GM18867 (cell line): ENCODE results near the gene ASTN2.

Experiments used
- ATAC-seq: cut with Tn5 transposase; IDR thresholded peaks from one replicate; pipeline ENCODE4 v1.9.1; 2021; ENCODE audit warnings: mild to moderate bottlenecking, moderate library complexity; ENCODE audit not compliant: unreplicated experiment

Gene ASTN2

DNA sequence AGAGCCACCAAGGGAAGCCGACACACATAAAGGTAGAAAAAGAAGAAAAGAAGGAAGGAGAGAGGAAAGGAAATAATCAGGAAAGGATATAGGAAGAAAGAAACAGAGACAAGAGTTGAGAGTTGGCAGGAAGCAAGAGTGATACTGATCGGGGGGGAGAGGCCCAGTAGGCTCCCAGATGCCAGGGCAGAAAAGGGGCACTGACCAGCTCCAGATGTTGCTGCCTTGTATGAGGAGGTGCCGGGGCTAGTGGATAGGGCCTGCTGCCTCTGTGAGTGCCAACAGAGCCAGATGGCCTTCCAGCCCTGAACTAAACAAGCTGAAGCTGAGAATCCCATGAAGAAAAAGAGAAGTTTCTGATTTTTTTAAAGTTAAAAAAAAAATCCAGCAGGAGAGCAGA is 809.8 kb downstream of the ASTN2 start:
- no peak for ATAC-seq

DNA sequence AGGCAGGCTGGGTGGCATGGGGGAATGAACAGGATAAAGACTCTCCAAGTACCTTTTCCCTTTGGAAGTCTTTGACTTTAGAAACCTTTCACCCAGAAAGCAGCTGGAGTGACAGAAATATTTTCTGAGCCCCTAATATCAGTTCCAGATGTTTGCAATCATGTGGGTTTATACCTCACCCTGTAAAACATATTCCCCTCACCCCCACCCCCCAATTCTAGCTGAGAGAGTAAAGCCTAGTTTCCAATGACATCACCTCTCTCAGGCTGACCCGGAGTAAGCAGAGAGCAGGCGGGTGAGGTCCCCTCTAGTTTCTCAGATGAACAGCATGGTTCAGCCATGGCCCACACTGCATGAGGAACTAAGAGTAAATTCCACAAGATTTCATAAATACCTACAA is 810.6 kb downstream of the ASTN2 start:
- ATAC-seq, result no peak

DNA sequence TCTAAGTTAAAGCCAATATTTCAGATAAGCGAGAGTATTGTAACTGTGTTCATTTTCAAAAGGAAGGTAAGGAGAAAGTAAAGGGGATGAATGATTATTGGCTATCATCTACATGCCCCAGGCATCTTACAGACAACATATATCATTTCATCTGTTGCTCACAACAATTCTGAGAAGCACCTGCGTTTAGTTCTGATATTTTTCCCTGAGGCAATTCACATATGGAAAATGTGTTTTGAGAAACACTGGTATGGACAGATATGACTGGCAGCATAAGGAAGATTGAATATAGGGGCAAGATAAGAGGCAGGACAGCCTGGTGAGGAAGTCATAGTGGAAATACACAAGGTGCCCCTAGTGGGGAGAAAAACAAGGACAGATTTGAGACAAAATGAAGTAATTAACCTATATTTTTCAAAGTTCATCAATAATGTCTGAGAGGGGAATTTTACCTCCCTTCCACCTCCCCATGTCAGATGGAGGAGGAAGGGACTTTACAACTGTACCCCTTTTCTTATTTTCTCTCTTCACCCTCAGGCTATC is 815.4 kb downstream of the ASTN2 start:
- no peak for ATAC-seq

DNA sequence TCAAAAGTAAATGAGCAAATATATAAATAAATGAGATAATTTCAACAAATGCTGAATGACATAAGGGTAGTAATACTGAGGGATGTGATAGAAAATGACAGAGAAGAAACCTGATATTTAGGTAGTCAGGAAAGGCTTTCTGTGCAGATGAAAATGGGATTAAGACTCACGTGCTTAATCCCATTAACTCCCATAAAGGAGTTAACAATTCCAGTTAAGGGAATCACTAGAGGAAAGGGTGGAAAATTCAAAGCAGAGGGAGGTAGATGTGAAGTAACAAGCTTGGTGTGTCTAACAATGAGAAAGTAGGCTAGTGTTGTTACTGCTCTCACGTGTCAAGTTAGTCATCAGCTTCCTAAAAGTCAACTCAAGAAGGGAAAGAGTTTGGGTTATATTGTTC is 818.2 kb downstream of the ASTN2 start:
- ATAC-seq, result no peak

DNA sequence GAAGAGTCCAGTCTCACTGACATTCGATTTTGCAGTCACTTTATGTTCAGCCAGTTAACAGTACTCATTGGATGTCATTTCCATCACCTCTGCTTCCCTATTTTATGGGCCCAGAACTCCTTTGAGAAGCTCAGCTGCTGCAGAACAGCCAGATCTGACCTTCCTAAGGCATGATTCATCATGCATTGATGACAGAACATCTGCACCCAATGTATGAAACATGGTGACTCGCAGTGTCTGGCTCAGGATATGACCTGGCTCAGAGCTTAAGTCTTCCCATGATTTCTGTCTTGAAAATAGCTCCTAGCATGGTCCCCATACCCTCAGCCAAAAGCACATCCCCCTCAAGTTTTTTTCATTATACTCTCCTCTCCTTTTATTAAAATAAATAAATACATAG is 820.3 kb downstream of the ASTN2 start:
- no peak for ATAC-seq

DNA sequence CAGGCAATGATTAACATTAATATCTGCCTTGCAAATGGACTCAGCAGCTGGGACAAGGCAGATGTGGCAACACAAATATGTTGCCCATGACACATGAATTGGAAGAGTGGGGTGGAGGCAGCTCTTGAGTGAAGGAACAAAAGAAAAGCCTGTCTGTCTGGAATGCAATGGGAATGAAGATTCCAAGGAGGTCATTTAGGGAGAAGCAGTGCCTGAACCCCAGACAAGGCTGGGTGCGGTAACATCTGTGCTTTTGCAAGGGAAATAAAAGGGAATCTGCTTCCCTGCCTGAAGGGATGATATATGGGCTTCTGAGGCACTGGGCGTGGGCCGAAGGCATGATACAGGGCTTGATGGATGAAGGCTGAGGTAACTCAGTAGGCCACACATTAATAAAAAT is 821.9 kb downstream of the ASTN2 start:
- ATAC-seq, result no peak

DNA sequence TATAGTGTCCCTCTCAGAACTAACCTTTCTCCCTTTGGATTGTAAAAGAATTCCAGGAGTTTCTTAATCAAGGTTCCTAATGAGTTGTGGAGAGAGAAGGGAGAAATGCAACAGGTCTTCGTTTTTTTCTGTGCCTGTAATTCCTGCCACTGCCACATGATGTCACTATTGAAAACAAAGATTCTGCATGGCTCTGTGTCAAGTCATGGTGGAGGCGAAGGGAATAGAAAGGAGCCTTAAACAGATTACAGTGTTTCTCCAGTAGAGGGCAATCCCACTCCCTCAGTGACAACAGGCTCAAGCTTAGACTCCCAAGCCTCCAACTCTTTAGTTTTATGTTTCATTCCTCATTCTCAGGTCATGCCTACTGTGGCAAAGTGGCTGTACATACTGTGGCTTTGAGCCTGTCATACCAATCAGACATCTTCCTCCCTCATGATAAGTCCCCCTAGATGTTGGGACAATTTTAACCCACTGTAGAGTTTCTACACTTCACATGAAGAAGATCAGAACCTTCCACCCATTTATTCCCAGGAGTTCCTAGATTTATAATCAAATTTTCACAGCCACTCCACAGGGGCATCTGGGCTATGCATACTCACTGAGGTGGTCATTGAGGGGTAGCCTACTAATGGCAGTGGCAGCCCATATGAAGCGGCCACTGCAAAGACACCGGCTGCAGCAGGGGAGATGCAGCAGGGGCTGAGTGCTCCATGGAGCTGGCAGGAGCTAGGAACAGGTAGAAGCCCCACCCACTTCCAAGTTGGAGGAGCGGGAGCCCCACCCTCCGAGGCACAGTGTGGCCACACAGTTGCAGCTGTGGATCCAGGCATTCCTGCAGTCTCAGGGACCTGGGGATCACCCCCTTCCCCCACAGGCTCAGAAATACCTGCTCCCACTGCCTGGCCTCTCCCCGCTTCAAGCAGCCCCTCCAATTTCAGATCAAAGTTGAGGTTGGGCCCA is 825.2 kb downstream of the ASTN2 start:
- peak; percentile 82 for ATAC-seq

DNA sequence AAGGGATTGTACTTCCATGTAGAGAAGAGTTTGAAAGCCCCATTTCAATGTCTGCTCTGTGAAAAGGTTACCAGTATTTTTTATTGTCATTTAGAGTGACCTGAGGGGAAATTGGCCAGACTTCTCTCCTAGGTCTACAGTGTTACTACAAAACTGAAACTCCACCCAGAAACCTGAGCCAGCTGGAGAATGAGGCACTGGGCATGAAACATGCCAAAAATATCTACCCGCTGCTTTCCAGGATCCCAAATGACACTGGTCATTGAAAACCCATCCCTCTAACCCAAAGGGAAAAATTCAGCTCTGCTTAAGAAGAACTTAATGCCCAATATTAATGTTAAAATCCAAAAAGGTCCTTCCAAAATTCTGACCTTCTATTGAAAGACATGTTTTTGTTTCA is 826.9 kb downstream of the ASTN2 start:
- ATAC-seq, result no peak

DNA sequence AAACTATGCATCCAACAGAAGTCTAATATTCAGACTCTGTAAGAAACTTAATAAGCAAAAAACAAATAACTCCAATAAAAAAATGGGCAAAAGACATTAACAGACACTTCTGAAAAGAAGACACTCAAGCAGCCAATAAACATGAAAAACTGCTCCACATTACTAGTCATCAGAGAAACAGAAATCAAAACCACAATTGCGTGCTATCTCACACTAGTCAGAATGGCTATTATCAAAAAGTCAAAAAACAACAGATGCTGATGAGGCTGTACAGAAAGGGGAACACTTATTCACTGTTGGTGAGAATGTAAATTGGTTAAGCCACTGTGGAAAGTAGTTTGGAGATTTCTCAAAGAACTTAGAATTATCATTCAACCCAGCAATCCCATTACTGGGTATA is 829.0 kb downstream of the ASTN2 start:
- ATAC-seq, result no peak

DNA sequence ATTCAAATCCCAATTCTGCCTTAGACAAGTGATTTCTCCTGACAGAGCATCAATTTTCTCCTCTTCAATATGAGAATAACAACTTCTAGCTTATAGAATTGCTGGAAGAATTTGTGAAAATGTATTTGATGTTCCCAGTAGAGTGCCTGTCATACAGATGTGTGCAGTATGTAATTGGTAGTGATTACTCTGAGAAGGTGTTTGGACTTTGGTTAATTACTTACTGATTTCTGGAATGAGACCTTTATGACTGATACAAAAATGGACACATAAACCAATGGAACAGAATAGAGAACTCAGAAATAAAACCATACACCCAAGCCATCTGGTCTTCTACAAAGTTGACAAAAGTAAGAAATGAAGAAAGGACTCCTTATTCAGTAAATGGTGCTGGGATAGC is 829.7 kb downstream of the ASTN2 start:
- ATAC-seq, result no peak

DNA sequence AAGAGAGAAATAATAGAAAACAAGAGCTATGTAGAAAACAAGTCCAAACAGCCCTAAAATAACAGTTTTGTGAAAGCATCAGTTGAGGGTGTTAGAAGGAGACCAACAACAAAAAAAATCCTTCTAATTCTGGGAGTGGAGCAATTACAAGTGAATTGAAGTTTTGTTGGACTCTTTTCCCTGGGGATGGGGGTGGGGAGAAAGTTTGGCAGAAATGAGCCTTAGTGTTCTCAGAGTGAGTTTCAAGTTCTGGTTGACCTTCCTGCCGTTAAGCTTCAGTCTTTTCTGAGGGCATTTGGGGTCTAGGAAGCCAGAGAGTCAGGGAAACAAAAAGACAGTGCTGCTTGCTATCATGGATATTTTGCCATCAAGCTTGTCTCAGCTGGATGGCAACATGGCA is 834.0 kb downstream of the ASTN2 start:
- no peak for ATAC-seq

DNA sequence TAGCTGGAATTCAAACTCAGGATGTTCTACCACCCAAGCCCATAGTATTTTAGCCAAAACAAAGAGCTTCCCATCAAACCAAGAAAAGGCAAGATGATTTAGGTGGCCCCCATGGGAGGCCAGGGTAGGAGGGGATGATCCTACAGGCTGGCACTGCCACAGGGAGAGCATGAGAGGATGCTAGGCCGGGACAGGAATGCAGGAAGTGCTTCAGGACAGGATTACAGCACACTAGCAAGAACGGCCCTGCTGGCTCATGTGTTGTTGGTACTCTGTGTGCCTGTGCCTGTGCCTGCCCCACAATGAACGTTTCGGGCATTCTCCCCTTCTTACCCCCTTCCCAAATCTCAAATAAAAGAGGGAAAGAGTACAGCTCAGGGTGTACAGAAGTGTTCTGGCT is 838.5 kb downstream of the ASTN2 start:
- ATAC-seq, result no peak

DNA sequence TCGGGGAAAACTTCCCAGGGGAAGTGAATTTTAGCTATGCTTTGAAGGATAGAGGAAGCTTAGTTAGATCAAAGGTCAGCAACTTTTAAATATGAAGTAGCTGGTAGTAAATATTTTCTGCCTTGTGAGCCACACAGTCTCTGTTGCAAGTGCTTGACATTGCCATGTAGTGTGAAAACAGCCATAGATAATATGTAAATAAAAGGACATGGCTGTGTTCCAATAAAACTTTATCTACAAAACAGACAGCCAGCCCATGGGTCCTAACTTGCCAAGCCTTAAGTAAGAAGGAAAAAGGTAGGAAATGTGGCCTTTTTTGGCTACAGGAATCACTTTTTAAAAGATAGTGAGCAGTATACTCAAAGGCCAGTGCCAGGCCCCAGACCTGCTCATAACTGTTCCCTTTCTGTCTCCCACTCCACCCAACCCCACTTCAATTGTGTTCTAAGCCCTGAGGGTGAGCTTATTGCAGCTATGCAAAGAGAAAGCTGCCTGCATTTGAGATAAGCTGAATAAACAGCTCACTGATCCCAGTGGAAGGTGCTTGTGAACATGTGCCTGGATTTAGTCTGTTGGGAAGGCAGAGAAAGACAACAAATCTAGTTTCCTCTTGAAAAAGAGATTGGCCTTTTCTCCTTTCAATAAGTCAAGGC is 840.7 kb downstream of the ASTN2 start:
- no peak for ATAC-seq

DNA sequence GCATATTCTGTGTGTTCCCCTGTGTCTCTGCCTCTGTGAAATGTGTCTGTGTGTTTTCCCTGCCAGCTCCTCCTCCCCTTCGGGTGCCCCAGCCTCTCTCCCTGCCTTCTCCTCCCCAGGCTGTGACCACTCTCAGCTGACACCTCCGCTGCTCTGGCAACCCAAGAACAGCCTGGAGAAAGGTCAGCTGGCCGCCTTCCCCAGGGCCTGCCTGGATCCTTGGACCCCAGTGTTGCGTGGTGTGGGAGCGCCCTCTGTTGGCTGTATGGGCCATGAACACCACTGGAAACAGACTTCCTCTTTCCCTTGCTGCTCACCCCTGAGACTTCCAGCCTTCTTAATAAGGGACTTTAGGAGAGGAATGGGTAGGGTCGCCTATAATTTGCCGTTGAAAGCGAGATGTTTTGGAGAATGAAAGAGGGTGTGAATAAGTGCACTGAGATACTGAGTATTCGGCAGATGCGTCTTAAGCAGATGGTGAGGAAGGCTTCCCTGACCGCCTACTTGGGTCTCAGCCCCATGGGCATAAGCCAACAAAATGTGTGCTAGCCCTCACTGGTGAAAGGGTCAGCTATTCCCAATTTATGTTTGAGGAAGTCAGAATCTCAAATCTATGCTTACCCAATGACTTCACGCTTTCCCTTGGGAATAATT is 842.6 kb downstream of the ASTN2 start:
- peak; percentile 89 for ATAC-seq

DNA sequence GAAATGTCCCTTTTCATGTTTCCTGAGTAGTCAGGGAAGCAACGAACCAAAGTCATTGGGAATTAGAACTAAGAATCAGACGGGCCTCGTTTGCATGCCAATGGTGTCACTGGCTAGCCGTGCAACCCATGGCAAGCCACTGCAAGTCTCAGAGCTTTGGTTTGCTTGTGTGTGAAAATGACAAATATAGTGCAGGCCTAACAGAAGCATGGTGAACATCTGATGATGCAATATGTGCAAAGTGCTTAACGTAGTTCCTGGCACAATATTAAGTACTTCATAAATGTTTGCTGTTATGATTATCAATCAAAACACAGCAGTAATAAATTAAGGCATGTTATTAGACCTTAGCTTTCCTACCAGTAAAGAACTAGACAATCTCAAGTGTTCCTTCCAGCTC is 845.7 kb downstream of the ASTN2 start:
- ATAC-seq, result no peak

DNA sequence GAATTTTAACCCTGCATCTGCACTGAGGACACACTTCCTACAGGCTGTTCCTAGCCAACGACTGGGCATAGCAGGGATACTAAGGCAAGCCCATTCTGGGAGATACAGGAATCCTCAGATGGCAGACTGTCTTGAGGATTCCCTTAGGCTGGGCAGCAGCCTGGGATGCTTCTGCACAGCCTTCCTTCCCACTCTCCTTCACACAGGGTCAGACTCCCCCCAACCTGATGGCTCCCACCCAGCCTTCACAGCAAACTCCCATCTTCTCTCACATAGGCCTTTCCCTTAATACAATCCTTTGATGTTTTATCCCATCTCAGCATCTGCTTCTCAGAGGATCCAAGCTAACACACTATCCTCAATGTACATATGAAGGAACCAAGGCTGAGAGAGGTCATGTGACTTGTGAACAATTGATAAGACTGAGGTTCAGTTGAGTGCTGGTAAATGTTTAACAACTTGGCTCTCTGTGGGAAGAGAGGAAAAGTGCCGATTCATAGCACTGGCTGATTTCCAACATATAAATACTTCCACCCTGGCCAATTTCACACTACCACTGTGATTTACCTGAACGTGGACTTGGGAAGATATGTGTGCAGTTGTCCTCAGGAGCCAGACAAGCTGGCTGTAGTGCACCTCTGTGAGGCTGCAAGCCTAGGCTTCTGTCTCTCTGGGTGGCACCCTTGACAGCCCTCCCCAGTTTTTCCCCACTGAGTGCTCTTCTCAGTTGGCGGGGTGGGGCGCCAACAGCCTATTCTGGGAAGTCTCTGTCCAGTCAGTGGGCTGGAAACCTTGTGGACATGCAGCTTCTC is 848.0 kb downstream of the ASTN2 start:
- no peak for ATAC-seq

DNA sequence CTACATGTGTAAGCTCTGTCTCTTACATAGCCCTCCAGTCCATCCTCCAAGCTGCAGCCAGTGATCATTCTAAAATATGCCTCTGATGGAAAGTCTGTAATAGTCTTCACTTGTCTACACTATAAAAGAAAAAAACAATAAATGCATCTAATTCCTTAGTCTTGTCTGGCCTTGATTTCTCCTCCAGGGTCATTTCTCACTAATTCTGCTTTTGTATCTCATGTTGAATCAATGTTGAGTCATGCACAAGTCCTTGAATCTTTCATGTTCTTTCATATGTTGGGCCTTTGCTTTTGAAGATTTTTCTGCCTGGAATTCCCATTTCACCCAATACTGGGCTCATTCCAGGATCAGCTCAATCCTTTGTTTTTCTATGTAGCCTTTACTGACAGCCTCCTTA is 848.9 kb downstream of the ASTN2 start:
- ATAC-seq, result no peak

DNA sequence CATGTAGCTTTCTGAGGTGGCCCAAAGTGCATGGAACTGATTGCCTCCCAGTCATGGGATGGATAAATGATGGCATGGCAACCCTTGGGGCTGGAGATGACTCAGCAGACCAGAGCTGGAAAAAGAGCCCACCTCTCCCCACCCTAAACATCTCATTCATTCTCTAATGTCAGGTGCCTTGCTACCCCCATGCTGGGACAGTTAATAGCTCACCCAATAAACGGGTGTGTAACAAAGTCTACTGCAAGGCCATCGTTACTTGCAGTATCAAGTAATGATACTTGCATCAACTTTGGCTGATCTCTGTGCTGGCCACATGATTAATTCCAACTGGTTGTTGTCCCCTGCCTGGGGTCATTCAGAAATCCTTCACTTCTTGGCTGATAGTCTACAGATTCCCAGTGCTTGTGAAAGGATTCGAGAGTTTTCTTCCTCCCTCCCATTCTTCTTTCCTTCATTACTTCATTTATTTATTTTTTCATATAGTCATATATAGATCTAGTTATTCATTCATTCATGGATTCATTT is 850.5 kb downstream of the ASTN2 start:
- ATAC-seq, result no peak

DNA sequence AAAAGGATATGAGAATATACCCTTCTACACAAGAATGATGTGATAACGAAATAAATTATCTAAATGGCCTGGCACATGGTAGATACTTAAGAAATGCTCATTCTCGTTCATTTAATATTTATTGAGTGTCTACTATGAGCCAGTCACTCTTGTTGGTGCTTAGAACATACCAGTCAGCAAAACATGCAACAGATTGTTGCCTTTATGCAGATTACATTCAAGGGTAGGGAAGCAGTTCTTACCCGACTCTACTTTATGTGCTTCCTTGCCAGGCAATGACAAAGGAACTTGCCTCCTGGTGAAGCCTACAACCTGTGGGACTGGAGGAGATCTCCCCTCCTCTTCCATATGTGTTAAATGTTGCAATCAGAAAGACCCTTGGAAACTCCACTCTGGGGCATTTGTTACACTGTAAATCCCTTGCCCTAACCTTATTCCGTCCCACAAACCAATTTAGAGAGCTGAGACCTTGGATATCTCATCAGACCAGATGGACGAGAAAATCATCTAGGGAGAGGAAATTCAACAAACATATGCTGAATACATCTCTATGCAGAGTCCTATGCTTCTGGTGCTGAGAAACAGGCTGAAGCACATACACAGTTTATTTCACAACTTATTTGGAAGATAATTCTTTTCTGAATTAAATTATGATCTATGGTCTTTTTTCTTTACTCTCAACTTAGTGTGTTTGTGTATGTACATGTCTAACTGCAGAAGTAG is 855.9 kb downstream of the ASTN2 start:
- no peak for ATAC-seq

DNA sequence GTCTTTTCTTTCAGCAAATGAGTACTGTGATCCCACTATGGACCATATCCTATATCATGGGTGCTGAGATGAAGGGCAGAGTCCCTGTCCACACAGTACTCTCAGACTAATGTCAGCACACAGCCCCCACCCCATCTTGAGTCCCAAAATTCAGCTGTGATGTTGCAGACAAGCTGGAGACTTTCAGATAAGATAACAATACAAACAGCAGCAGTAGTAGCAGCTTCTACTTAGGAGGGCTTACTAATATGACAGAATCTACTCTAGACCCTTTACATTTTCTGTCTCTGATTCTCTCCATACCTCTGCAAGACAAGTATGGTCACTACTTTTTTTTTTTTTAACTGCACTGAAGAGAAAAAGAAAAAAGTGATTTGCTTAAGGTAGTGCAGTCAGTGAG is 856.8 kb downstream of the ASTN2 start:
- no peak for ATAC-seq
